Endothelial cell of umbilical vein (primary cell): ENCODE data around the gene KCNH5. TPM values are rescaled to one million over a fixed set of nuclear protein-coding genes. Genes with fewer than 3 reads are reported as not detected.

Experiments
- BruUV-seq: library from RNA; stranded (reverse); fragments of 400-500 nt; replicated peaks from 2 replicates; lab custom pipeline; 2021; lab: Mats Ljungman, UMichigan
- CTCF ChIA-PET: fragments of 300-600, 350-600 bp; sonication (Branson Sonifier 250); formaldehyde crosslinking; loops from one replicate; lab custom pipeline; 2021; ENCODE audit warnings: antibody characterized with exemption, inconsistent platforms; lab: Charles Lee
- POLR2A ChIA-PET: fragments of 300-600, 350-600 bp; sonication (Branson Sonifier 250); formaldehyde crosslinking; loops from one replicate; lab custom pipeline; 2021; ENCODE audit warnings: antibody characterized with exemption, inconsistent platforms; lab: Charles Lee
- DNase-seq: peaks from one replicate; pipeline ENCODE4 v3.0.0-alpha.2; 2011; ENCODE audit warnings: low read depth, low spot score
- FAIRE-seq: peaks from 2 replicates; lab custom pipeline; 2011; peaks lifted over from hg19 to GRCh38; lab: Jason Lieb, UNC
- H2AFZ ChIP-seq: 2 replicates; pipeline ENCODE4 v1.6.0; 2012; ENCODE audit warnings: low read depth, low read length, control low read depth, inconsistent platforms
- H3K27ac ChIP-seq: 2 replicates; pipeline ENCODE4 v1.5.1; 2011; ENCODE audit warnings: low read depth, mild to moderate bottlenecking, control low read depth, low read length, moderate library complexity; ENCODE audit not compliant: insufficient read depth
- H3K27me3 ChIP-seq, 2 experiments: 2 replicates each; pipeline versions ENCODE4 v1.6.0 to v1.6.1; 2011; ENCODE audit warnings: low read length in 2 of 2, mixed read lengths in 1 of 2; ENCODE audit not compliant: control insufficient read depth in 2 of 2, insufficient read depth in 2 of 2
- H3K36me3 ChIP-seq, 2 experiments: 2 replicates in 1 of 2; 3 replicates in 1 of 2; pipeline ENCODE4 v1.5.1; 2011; ENCODE audit warnings: low read length in 2 of 2, mild to moderate bottlenecking in 1 of 2, moderate library complexity in 1 of 2; ENCODE audit not compliant: control insufficient read depth in 2 of 2, insufficient read depth in 2 of 2; ENCODE audit errors: extremely low read depth in 1 of 2
- H3K4me1 ChIP-seq: 3 replicates; pipeline ENCODE4 v1.5.1; 2011; ENCODE audit warnings: mild to moderate bottlenecking, low read length; ENCODE audit not compliant: control insufficient read depth, insufficient read depth; ENCODE audit errors: extremely low read depth
- H3K4me2 ChIP-seq: 2 replicates; pipeline ENCODE4 v1.6.1; 2011; ENCODE audit warnings: low read length, control low read depth, mixed read lengths; ENCODE audit not compliant: insufficient read depth
- H3K4me3 ChIP-seq, 3 experiments: fragments of 200-600 bp in 1 of 3; sonication (generic), shearing (Covaris generic) in 1 of 3; replicated peaks in 1 of 3; 2 replicates each; pipeline ENCODE4 v1.5.1; 2011 to 2016; ENCODE audit warnings: control low read depth in 3 of 3, low read length in 3 of 3, mild to moderate bottlenecking in 2 of 3, inconsistent platforms in 1 of 3, low read depth in 1 of 3, moderate library complexity in 1 of 3; ENCODE audit not compliant: insufficient read depth in 1 of 3
- H3K79me2 ChIP-seq: 2 replicates; pipeline ENCODE4 v1.6.0; 2012; ENCODE audit warnings: low read length, inconsistent platforms; ENCODE audit not compliant: control insufficient read depth, insufficient read depth
- H3K9ac ChIP-seq: replicated peaks from 2 replicates; pipeline ENCODE3; 2011; ENCODE audit warnings: low read length, control low read depth; ENCODE audit not compliant: insufficient read depth; ENCODE audit errors: extremely low read depth
- H3K9me1 ChIP-seq: replicated peaks from 3 replicates; pipeline ENCODE4 v1.6.0; 2011; ENCODE audit warnings: mild to moderate bottlenecking, low read length; ENCODE audit not compliant: control insufficient read depth, insufficient read depth; ENCODE audit errors: extremely low read depth
- H3K9me3 ChIP-seq: replicated peaks from 2 replicates; pipeline ENCODE4 v1.5.1; 2012; ENCODE audit warnings: low read length, inconsistent platforms; ENCODE audit not compliant: control insufficient read depth, insufficient read depth
- H4K20me1 ChIP-seq: replicated peaks from 2 replicates; pipeline ENCODE3; 2011; ENCODE audit warnings: mild to moderate bottlenecking, low read length; ENCODE audit not compliant: control insufficient read depth, insufficient read depth; ENCODE audit errors: extremely low read depth
- CTCF ChIP-seq, 2 donors: IDR thresholded peaks; 1 replicate in 1 of 2; 2 replicates in 1 of 2; pipeline ENCODE4 v1.5.1; 2011; ENCODE audit warnings: low read length in 2 of 2, mild to moderate bottlenecking in 2 of 2, moderate library complexity in 2 of 2, control low read depth in 1 of 2, inconsistent platforms in 1 of 2, low read depth in 1 of 2; ENCODE audit not compliant: insufficient read depth in 1 of 2; ENCODE audit errors: extremely low read depth in 1 of 2
- EZH2 ChIP-seq: IDR thresholded peaks from 2 replicates; pipeline ENCODE4 v1.6.1; 2012; ENCODE audit warnings: borderline replicate concordance, low read depth, mild to moderate bottlenecking, moderate library complexity, low read length, inconsistent platforms; ENCODE audit not compliant: severe bottlenecking
- GATA2 ChIP-seq: IDR thresholded peaks from 2 replicates; pipeline ENCODE4 v1.7.0; 2011; ENCODE audit warnings: low read depth, mild to moderate bottlenecking, moderate library complexity, mixed read lengths, low read length; ENCODE audit not compliant: insufficient read length, insufficient read depth
- JUN ChIP-seq: IDR thresholded peaks from 2 replicates; pipeline ENCODE4 v1.6.1; 2011; ENCODE audit warnings: borderline replicate concordance, low read depth; ENCODE audit not compliant: insufficient read length, insufficient read depth
- MAX ChIP-seq: IDR thresholded peaks from 2 replicates; pipeline ENCODE4 v1.6.1; 2011; ENCODE audit not compliant: insufficient read depth, insufficient read length
- POLR2A ChIP-seq: IDR thresholded peaks from 2 replicates; pipeline ENCODE4 v1.6.1; 2012; ENCODE audit warnings: low read depth, mild to moderate bottlenecking, control low read depth, low read length
- POLR2AphosphoS5 ChIP-seq: IDR thresholded peaks from 2 replicates; pipeline ENCODE4 v1.6.1; 2012; ENCODE audit warnings: low read depth, mild to moderate bottlenecking, control low read depth, low read length, moderate library complexity; ENCODE audit not compliant: insufficient read depth
- dilution Hi-C: fragments of 300-500 bp; cut with MboI; formaldehyde crosslinking; loops from one replicate; pipeline ENCODE4 v1.15.0; 2019; ENCODE audit warnings: low sequenced_read_pairs; ENCODE audit not compliant: extremely low pct_ligation_motif_present
- intact Hi-C: fragments of 100-400 bp; cut with micrococcal nuclease; formaldehyde crosslinking; loops from one replicate; pipeline ENCODE4 v1.10.0; 2022
- polyA plus RNA-seq, 4 experiments: library from polyadenylated mRNA; depleted of rRNA in 3 of 4; stranded (reverse) in 3 of 4; unstranded in 1 of 4; fragments of >200 nt; gene quantifications; 2 replicates each; pipeline versions ENCODE4 v1.2.1 to v1.2.3, GENCODE V29; 2011 to 2012; ENCODE audit warnings: missing spikeins in 1 of 4
- total RNA-seq: library from RNA; stranded (reverse); gene quantifications from 2 replicates; pipeline ENCODE4 v1.2.3, GENCODE V29; 2021

The KCNH5 gene
- total and polyA plus RNA-seq, 2 donors (not counting 3 experiments of a cell fraction or from before 2014, with no cell fraction given), result not detected

- dilution Hi-C loops, result no loop called here
- no peaks in the 10 kb centered on the region for H3K9me3 ChIP-seq
- H4K20me1 ChIP-seq, result no peaks in the 10 kb centered on the region
- H3K79me2 ChIP-seq, result no peaks in the 10 kb centered on the region
- intact Hi-C loops, result no loop called here
- FAIRE-seq (no peak), DNase-seq (no peak)
- CTCF ChIA-PET, result interaction anchor here (0.8 kb wide), 1 partner anchor 36 kb away, joined by 3 read pairs; no protein-coding TSS in a partner anchor
- no peak overlapping the region for H3K4me2 ChIP-seq
- no peak overlapping the region for H3K4me3 ChIP-seq
- no peak overlapping the region for H2AFZ ChIP-seq
- POLR2A ChIA-PET, result no interaction called here
- no peak overlapping the region for H3K9ac ChIP-seq
- H3K9me1 ChIP-seq, result no peaks in the 10 kb centered on the region
- H3K36me3 ChIP-seq, result no peaks in the 10 kb centered on the region
- no peaks in the 10 kb centered on the region for H3K27me3 ChIP-seq
- no peak for TF ChIP-seq CTCF (IDR thresholded peaks at IDR 0.05; ENCODE audit: extremely low read depth in 1 of 2, insufficient read depth in 1 of 2, low read depth in 1 of 2, low read length in 2 of 2)
- no peak for TF ChIP-seq POLR2AphosphoS5
- TF ChIP-seq EZH2, result no peak
- TF ChIP-seq JUN, result no peak
- no peak for TF ChIP-seq POLR2A
- TF ChIP-seq GATA2, result no peak
- no peak for TF ChIP-seq MAX
- no TSS peak for BruUV-seq
- no peaks in the 10 kb centered on the region for H3K4me1 ChIP-seq
- no peak overlapping the region for H3K27ac ChIP-seq
Observed at GRCh38 chr14:62777510-62777909, 267.7 kb downstream of the KCNH5 start.
